GM19240 (cell line): ENCODE data around the gene SOD1.

ENCODE experiments used
- DNase-seq: peaks from one replicate; pipeline ENCODE4 v3.0.0; 2011; ENCODE audit warnings: low spot score; ENCODE audit not compliant: insufficient read length

Gene SOD1

DNA sequence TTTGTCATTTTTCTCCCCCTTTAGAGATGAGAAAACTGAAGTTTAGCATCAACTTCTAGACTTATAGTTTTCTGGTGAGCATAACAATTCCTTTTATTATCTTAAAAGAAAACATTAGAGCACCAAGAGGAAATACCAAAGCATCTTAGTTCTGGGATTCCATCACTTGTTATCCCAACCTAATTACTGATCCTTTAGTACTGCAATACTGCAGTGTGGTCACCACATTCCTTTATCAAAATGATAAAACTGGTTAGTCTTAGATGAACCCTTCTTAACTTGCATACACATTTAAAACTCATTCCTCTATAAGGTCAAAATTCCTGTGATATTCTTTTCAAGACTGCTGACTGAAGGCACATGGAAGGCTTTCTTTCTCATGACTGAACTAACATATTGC is 23.1 kb downstream of the SOD1 start:
- no peak for DNase-seq

- DNase-seq = no peak
These were observed 23.5 kb downstream of the SOD1 start for GRCh38 chr21:31683029-31683428.

- DNase-seq = no peak
These were observed 25.4 kb downstream of the SOD1 start for GRCh38 chr21:31684918-31685317.

GRCh38 chr21:31686272-31686915 is 26.9 kb downstream of the SOD1 start:
- no peak for DNase-seq

DNA sequence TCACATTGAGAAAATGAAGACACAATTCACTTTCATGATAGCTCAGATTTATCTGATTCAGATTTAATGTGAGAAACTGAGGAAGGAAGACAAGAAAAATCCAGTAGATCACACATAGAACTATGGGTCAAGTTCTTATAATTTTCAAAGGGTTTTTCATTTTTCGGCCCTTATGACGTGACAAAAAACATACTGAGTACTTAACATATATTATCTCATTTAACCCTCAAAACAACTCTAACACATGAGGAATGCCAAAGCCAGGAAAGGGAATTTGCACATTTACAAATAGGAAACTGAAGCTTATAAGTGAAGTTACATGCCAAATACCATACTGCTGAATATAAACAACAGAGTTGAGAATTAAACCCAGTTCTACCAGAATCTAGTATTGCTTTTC is 27.6 kb downstream of the SOD1 start:
- no peak for DNase-seq

DNA sequence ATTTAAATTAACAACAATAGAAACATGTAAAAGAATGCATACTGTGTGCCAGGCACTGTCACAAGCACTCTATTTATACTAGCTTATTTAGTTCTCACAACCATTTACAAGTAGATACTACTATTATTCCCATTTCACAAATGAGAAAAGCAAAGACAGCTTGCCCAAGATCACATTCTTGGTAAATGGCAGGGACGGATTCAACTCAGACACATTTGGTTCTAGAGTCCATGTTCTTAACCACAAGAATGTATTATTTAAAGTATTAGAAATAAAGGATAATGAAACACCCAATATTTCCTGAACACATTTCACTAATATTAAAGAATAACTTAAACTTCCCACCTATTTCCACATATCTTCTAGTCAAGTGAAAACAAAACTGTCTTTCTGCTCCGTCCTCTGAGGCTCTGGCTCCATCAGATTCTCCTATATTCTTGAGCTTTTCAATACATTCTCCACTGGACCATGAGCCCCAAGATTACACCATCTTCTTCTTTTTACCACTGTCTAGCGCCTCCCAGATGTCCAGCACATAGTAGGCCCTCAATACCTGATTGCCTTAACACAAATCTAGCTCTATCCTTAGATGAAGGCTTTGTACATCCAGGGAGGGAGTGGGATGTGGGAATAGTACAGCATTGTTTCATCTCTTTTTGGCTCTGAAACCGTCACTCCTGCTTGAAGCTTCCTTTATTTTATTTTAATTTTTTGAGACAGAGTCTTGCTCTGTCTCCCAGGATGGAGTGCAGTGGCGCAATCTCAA is 29.3 kb downstream of the SOD1 start:
- no peak for DNase-seq

- no peak for DNase-seq
These were observed 33.7 kb downstream of the SOD1 start for GRCh38 chr21:31693222-31693621.

GRCh38 chr21:31696424-31696823 is 36.9 kb downstream of the SOD1 start:
- no peak for DNase-seq

DNA sequence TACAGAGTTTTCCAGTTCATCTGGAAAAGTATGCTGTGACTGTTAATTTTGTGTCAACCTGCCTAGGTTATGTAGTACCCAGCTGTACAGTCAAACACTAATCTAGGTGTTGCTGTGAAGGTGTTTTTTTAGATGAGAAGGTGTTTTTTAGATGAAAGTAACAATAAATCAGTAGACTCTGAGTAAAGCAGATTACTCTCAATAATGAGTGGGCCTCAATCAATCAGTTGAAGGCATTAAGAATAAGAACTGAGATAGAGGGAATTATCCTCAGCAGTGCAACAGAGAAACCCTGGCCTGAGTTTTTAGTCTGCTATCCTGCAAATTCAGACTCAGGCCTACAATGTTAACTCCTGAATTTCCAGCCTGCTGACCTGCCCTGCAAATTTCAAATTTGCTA is 39.0 kb downstream of the SOD1 start:
- no peak for DNase-seq

- no peak for DNase-seq
These were observed 40.5 kb downstream of the SOD1 start for GRCh38 chr21:31700040-31700439.

GRCh38 chr21:31706562-31706961 is 47.1 kb downstream of the SOD1 start:
- DNase-seq = no peak

DNA sequence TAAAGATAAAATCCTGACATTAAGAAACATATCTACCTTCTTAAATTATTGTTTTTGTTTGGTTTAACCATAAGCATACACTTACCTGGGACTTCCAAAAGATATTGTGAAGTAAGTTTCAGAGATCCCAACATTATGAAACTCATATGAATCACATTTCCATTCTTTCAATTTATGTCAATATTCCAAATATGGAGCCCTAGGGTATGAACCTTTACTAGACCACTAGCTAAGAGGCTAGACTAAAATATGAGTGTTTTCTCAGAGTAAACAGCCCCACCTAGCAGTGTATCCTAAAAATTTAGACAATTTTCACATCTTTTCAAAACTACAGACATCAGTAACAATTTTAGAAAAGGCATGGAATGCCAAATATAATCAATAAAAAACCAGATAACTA is 48.0 kb downstream of the SOD1 start:
- DNase-seq = no peak

- no peak for DNase-seq
These were observed 49.0 kb downstream of the SOD1 start for GRCh38 chr21:31708541-31708940.

GRCh38 chr21:31710586-31710985 is 51.1 kb downstream of the SOD1 start:
- no peak for DNase-seq

GRCh38 chr21:31711326-31711725 is 51.8 kb downstream of the SOD1 start:
- no peak for DNase-seq

DNA sequence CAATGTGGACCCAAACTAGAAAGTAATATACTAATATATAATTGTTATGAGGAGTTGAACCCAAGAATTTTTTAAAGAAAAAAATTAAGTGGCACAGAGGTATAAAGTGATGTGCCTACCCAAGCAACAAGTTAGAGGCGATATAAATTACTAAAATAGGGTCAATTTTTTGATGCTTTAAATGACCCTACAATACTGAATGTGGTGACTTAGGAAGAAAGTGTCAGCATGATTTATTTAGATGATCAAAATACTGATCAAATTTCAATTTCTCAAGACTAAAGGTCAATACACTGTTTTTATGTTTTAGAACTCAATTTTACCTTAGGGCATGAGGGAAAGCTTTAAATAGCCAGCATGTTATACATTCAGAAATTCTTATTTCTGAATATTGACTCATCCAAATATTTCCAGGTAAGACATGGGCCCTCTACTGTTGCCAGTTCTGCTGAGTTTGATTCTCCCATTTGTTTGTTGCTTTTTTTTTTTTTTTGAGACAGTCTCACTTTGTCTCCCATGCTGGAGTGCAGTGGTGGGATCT is 52.3 kb downstream of the SOD1 start:
- no peak for DNase-seq

- DNase-seq = no peak
These were observed 53.6 kb downstream of the SOD1 start for GRCh38 chr21:31713115-31713514.

DNA sequence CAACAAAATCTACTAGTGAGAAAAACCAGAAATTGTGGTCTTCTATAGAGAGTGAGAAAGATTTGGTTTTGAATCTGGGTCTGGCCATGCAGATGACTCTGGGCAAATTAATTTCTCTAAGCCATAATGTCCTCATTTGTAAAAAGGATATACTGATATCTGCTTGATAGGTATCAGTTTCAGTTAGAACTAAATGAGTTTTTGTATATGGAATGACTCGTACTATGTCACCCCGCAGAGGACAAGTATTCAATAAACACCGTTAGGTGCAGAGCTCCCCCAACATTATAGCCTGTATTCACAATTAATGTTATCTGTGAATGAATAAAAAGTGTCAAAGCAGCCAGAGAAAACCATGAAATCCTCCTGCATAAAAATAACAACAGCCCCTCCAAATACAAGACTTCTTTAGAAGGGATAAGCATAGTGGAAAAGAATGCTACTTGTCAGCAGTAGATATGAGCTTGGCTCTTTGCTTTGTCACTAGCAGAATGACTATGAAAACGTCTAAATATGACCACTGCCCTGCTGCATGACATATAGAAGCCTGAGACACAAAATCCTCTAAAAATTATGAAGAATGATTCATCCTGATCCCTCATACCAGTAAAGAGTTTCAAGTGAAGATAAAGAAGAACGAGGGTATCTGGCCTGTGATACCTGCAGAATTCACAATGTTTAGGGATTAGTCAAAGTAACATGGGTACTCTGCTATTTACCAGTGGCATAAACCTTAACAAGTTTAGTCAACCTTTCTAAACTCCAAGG is 54.7 kb downstream of the SOD1 start:
- DNase-seq = no peak

DNA sequence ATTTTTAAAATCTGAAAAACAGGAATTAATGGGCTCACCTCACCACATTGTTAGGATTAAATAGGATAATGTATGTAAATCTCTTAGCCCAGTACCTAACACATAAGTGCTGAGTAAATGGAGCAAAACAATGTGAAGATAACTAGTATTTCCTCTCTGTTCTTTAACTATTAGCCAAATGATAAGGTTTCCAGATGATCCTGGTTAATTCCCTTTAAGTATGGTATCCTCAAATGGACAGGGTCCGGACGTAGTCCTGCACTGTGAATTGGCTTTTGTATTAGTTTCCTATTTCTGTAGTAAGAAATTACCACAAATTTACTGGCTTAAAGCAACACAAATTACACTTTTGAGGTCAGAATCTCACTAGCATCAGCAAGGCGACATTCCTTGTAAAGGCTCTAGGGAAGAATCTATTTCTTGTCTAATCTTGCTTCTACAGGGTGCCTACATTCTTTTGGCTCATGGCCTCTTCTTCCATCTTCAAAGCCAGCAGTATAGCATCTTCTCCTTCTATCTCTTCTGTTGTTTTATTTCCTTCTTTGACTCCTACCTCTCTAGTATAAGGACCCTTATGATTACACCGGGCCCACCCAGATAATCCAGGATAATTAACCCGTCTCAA is 55.4 kb downstream of the SOD1 start:
- no peak for DNase-seq

GRCh38 chr21:31716106-31716505 is 56.6 kb downstream of the SOD1 start:
- no peak for DNase-seq
